Activated naive CD8-positive, alpha-beta T cell treated with anti-CD3 and anti-CD28 coated beads, Interleukin-2, amount 50 U/mL, for 24 hours (primary cell): ENCODE data around the gene DGCR6L.
"Not testable (repeated sequence)": the region's sequence is repeated elsewhere in the genome, so short reads cannot be mapped to it uniquely, and the experiment has no call there.

Source experiments
- ATAC-seq: fragments of 150-1000 bp; cut with Tn5 transposase; one replicate; pipeline ENCODE4 v1.10.0; 2021
- DNase-seq: peaks from one replicate; pipeline ENCODE4 v3.0.0; 2021
- H3K27ac Mint-ChIP-seq: one replicate; pipeline ENCODE4 v1.8.0; 2021; ENCODE audit warnings: mild to moderate bottlenecking, mixed read lengths
- H3K27me3 Mint-ChIP-seq: one replicate; pipeline ENCODE4 v1.8.0; 2021; ENCODE audit warnings: mixed read lengths
- H3K36me3 Mint-ChIP-seq: one replicate; pipeline ENCODE4 v1.8.0; 2021; ENCODE audit warnings: low read depth, mixed read lengths
- H3K4me1 Mint-ChIP-seq: one replicate; pipeline ENCODE4 v1.8.0; 2021; ENCODE audit warnings: mixed read lengths
- H3K4me3 Mint-ChIP-seq: one replicate; pipeline ENCODE4 v1.8.0; 2021; ENCODE audit warnings: mild to moderate bottlenecking, moderate library complexity, mixed read lengths
- H3K9me3 Mint-ChIP-seq: one replicate; pipeline ENCODE4 v1.8.0; 2021; ENCODE audit warnings: mixed read lengths

DGCR6L gene

GRCh38 chr22:20282901-20283673 is 36.8 kb downstream of the DGCR6L start:
- Mint-ChIP-seq H3K27me3 (peaks cover 1% of the 10 kb centered on the region), H3K27ac (no peak overlapping the region), H3K36me3 (no peaks in the 10 kb centered on the region), H3K9me3 (no peaks in the 10 kb centered on the region), H3K4me3 (no peak overlapping the region), H3K4me1 (peaks cover 5% of the 10 kb centered on the region)
- DNase-seq: no peak
- no peak for ATAC-seq

- ATAC-seq (no peak), DNase-seq (no peak)
- Mint-ChIP-seq H3K4me3 (no peak overlapping the region), H3K9me3 (no peaks in the 10 kb centered on the region), H3K36me3 (no peaks in the 10 kb centered on the region), H3K27ac (no peak overlapping the region), H3K27me3 (peaks cover 1% of the 10 kb centered on the region), H3K4me1 (peaks cover 5% of the 10 kb centered on the region)
These were observed 38.0 kb downstream of the DGCR6L start for GRCh38 chr22:20281891-20282290.

- not testable (repeated sequence) for DNase-seq, ATAC-seq, H3K27ac Mint-ChIP-seq, H3K36me3 Mint-ChIP-seq, H3K4me1 Mint-ChIP-seq, H3K27me3 Mint-ChIP-seq, H3K9me3 Mint-ChIP-seq, H3K4me3 Mint-ChIP-seq
These were observed 38.4 kb downstream of the DGCR6L start for GRCh38 chr22:20281473-20281872.

GRCh38 chr22:20280866-20281265 is 39.0 kb downstream of the DGCR6L start:
- no peak for DNase-seq
- Mint-ChIP-seq H3K27me3 (no peaks in the 10 kb centered on the region), H3K9me3 (no peaks in the 10 kb centered on the region), H3K4me3 (no peak overlapping the region), H3K4me1 (peaks cover 5% of the 10 kb centered on the region), H3K36me3 (no peaks in the 10 kb centered on the region), H3K27ac (no peak overlapping the region)
- ATAC-seq: no peak

- H3K9me3 Mint-ChIP-seq, H3K27ac Mint-ChIP-seq, H3K4me1 Mint-ChIP-seq: not testable (repeated sequence)
These were observed 39.7 kb downstream of the DGCR6L start for GRCh38 chr22:20280163-20280562.

GRCh38 chr22:20279662-20280134 is 40.2 kb downstream of the DGCR6L start:
- ATAC-seq: peak; percentile 60

More at GRCh38 chr22:20280163-20280562, 39.7 kb downstream of the DGCR6L start:
- not testable (repeated sequence) for DNase-seq, ATAC-seq, H3K27me3 Mint-ChIP-seq, H3K36me3 Mint-ChIP-seq, H3K4me3 Mint-ChIP-seq

GRCh38 chr22:20278726-20279490 is 41.0 kb downstream of the DGCR6L start:
- not testable (repeated sequence) for H3K27ac Mint-ChIP-seq, ATAC-seq, H3K9me3 Mint-ChIP-seq, H3K4me3 Mint-ChIP-seq, DNase-seq, H3K4me1 Mint-ChIP-seq, H3K36me3 Mint-ChIP-seq, H3K27me3 Mint-ChIP-seq

More at GRCh38 chr22:20279662-20280134, 40.2 kb downstream of the DGCR6L start:
- H3K4me1 Mint-ChIP-seq: peaks cover 5% of the 10 kb centered on the region
- no peaks in the 10 kb centered on the region for H3K9me3 Mint-ChIP-seq
- H3K27me3 Mint-ChIP-seq: no peaks in the 10 kb centered on the region
- peak overlapping the region; percentile 7 for H3K27ac Mint-ChIP-seq
- H3K36me3 Mint-ChIP-seq: no peaks in the 10 kb centered on the region
- DNase-seq: no peak
- no peak overlapping the region for H3K4me3 Mint-ChIP-seq

GRCh38 chr22:20277936-20278635 is 41.8 kb downstream of the DGCR6L start:
- DNase-seq, H3K4me1 Mint-ChIP-seq, ATAC-seq, H3K4me3 Mint-ChIP-seq, H3K36me3 Mint-ChIP-seq, H3K27ac Mint-ChIP-seq, H3K27me3 Mint-ChIP-seq, H3K9me3 Mint-ChIP-seq: not testable (repeated sequence)

GRCh38 chr22:20276468-20276867 is 43.4 kb downstream of the DGCR6L start:
- DNase-seq (no peak), ATAC-seq (no peak)
- H3K27me3 Mint-ChIP-seq: no peaks in the 10 kb centered on the region
- no peak overlapping the region for H3K4me3 Mint-ChIP-seq
- no peaks in the 10 kb centered on the region for H3K9me3 Mint-ChIP-seq
- H3K27ac Mint-ChIP-seq: no peak overlapping the region
- H3K36me3 Mint-ChIP-seq: no peaks in the 10 kb centered on the region
- H3K4me1 Mint-ChIP-seq: peaks cover 5% of the 10 kb centered on the region

- Mint-ChIP-seq H3K36me3 (no peaks in the 10 kb centered on the region), H3K27ac (no peak overlapping the region), H3K9me3 (no peaks in the 10 kb centered on the region), H3K4me3 (no peak overlapping the region), H3K27me3 (no peaks in the 10 kb centered on the region), H3K4me1 (peaks cover 5% of the 10 kb centered on the region)
- DNase-seq (no peak), ATAC-seq (no peak)
These were observed 44.0 kb downstream of the DGCR6L start for GRCh38 chr22:20275836-20276235.

- H3K4me1 Mint-ChIP-seq, DNase-seq, H3K27ac Mint-ChIP-seq, ATAC-seq, H3K4me3 Mint-ChIP-seq, H3K36me3 Mint-ChIP-seq, H3K27me3 Mint-ChIP-seq, H3K9me3 Mint-ChIP-seq: not testable (repeated sequence)
These were observed 44.5 kb downstream of the DGCR6L start for GRCh38 chr22:20275325-20275724.

GRCh38 chr22:20274374-20274773 is 45.5 kb downstream of the DGCR6L start:
- not testable (repeated sequence) for ATAC-seq, H3K27ac Mint-ChIP-seq, H3K36me3 Mint-ChIP-seq, H3K4me3 Mint-ChIP-seq, H3K27me3 Mint-ChIP-seq, H3K4me1 Mint-ChIP-seq, H3K9me3 Mint-ChIP-seq, DNase-seq

GRCh38 chr22:20273758-20274181 is 46.1 kb downstream of the DGCR6L start:
- no peaks in the 10 kb centered on the region for H3K9me3 Mint-ChIP-seq
- H3K4me1 Mint-ChIP-seq: peaks cover 1% of the 10 kb centered on the region
- ATAC-seq (no peak), DNase-seq (no peak)
- H3K4me3 Mint-ChIP-seq: no peak overlapping the region
- H3K27ac Mint-ChIP-seq: no peak overlapping the region
- H3K36me3 Mint-ChIP-seq: no peaks in the 10 kb centered on the region
- H3K27me3 Mint-ChIP-seq: no peaks in the 10 kb centered on the region

GRCh38 chr22:20272700-20273099 is 47.2 kb downstream of the DGCR6L start:
- no peak for DNase-seq
- no peaks in the 10 kb centered on the region for H3K9me3 Mint-ChIP-seq
- H3K27ac Mint-ChIP-seq: no peak overlapping the region
- no peak for ATAC-seq
- H3K4me3 Mint-ChIP-seq: no peak overlapping the region
- H3K4me1 Mint-ChIP-seq: peaks cover 2% of the 10 kb centered on the region
- H3K27me3 Mint-ChIP-seq: no peaks in the 10 kb centered on the region
- H3K36me3 Mint-ChIP-seq: no peaks in the 10 kb centered on the region
